ENCODE measurements around the gene PHKG2.

PHKG2 gene

GRCh38 chr16:30747331-30747730 lies 894 bp upstream of the PHKG2 start:
- Histone ChIP-seq H3K27me3 (ENCODE audit: control insufficient read depth in 1 of 2, insufficient read depth in 2 of 2, low read length in 2 of 2) (no peaks in the 10 kb centered on the region), H3K27ac (ENCODE audit: low read depth, low read length) (peak overlapping the region; percentile 81), H3K36me3 (ENCODE audit: insufficient read depth, low read length) (peaks cover 23% of the 10 kb centered on the region), H3K4me1 (ENCODE audit: insufficient read depth, low read length) (peaks cover 7% of the 10 kb centered on the region), H3K4me3 (ENCODE audit: low read depth in 1 of 2, low read length in 2 of 2) (peak overlapping the region; percentile 52 to 98), H3K9me3 (ENCODE audit: low read length) (no peaks in the 10 kb centered on the region), H3K9ac (ENCODE audit: low read length) (no peak overlapping the region)

GRCh38 chr16:30748634-30749445 lies 615 bp downstream of the PHKG2 start:
- Histone ChIP-seq H3K27me3 (ENCODE audit: control insufficient read depth in 1 of 2, insufficient read depth in 2 of 2, low read length in 2 of 2) (no peaks in the 10 kb centered on the region), H3K4me1 (ENCODE audit: insufficient read depth, low read length) (peaks cover 7% of the 10 kb centered on the region), H3K9ac (ENCODE audit: low read length) (no peak overlapping the region), H3K4me3 (ENCODE audit: low read depth in 1 of 2, low read length in 2 of 2) (peak overlapping the region; percentile 71 to 98), H3K27ac (ENCODE audit: low read depth, low read length) (peak overlapping the region; percentile 52), H3K9me3 (ENCODE audit: low read length) (no peaks in the 10 kb centered on the region), H3K36me3 (ENCODE audit: insufficient read depth, low read length) (peaks cover 25% of the 10 kb centered on the region)

- Histone ChIP-seq H3K4me3 (ENCODE audit: low read depth in 1 of 2, low read length in 2 of 2) (no peak overlapping the region), H3K27ac (ENCODE audit: low read depth, low read length) (no peak overlapping the region), H3K9me3 (ENCODE audit: low read length) (no peaks in the 10 kb centered on the region), H3K27me3 (ENCODE audit: control insufficient read depth in 1 of 2, insufficient read depth in 2 of 2, low read length in 2 of 2) (no peaks in the 10 kb centered on the region), H3K9ac (ENCODE audit: low read length) (no peak overlapping the region), H3K36me3 (ENCODE audit: insufficient read depth, low read length) (peaks cover 22% of the 10 kb centered on the region), H3K4me1 (ENCODE audit: insufficient read depth, low read length) (peaks cover 7% of the 10 kb centered on the region)
These were observed 2.0 kb downstream of the PHKG2 start for GRCh38 chr16:30750201-30750600.

- Histone ChIP-seq H3K27ac (ENCODE audit: low read depth, low read length) (no peak overlapping the region), H3K9me3 (ENCODE audit: low read length) (no peaks in the 10 kb centered on the region), H3K4me3 (ENCODE audit: low read depth in 1 of 2, low read length in 2 of 2) (no peak overlapping the region), H3K36me3 (ENCODE audit: insufficient read depth, low read length) (peaks cover 19% of the 10 kb centered on the region), H3K4me1 (ENCODE audit: insufficient read depth, low read length) (peaks cover 7% of the 10 kb centered on the region), H3K27me3 (ENCODE audit: control insufficient read depth in 1 of 2, insufficient read depth in 2 of 2, low read length in 2 of 2) (no peaks in the 10 kb centered on the region), H3K9ac (ENCODE audit: low read length) (no peak overlapping the region)
These were observed 2.7 kb downstream of the PHKG2 start for GRCh38 chr16:30750876-30751465.

- Histone ChIP-seq H3K9ac (ENCODE audit: low read length) (no peak overlapping the region), H3K4me3 (ENCODE audit: low read depth in 1 of 2, low read length in 2 of 2) (no peak overlapping the region), H3K27me3 (ENCODE audit: control insufficient read depth in 1 of 2, insufficient read depth in 2 of 2, low read length in 2 of 2) (no peaks in the 10 kb centered on the region), H3K36me3 (ENCODE audit: insufficient read depth, low read length) (peaks cover 19% of the 10 kb centered on the region), H3K27ac (ENCODE audit: low read depth, low read length) (no peak overlapping the region), H3K4me1 (ENCODE audit: insufficient read depth, low read length) (no peaks in the 10 kb centered on the region), H3K9me3 (ENCODE audit: low read length) (no peaks in the 10 kb centered on the region)
These were observed 5.4 kb downstream of the PHKG2 start for GRCh38 chr16:30753596-30753995.

- Histone ChIP-seq H3K4me1 (ENCODE audit: insufficient read depth, low read length) (peaks cover 5% of the 10 kb centered on the region), H3K9me3 (ENCODE audit: low read length) (no peaks in the 10 kb centered on the region), H3K4me3 (ENCODE audit: low read depth in 1 of 2, low read length in 2 of 2) (no peak overlapping the region), H3K36me3 (ENCODE audit: insufficient read depth, low read length) (peaks cover 11% of the 10 kb centered on the region), H3K27me3 (ENCODE audit: control insufficient read depth in 1 of 2, insufficient read depth in 2 of 2, low read length in 2 of 2) (no peaks in the 10 kb centered on the region), H3K9ac (ENCODE audit: low read length) (no peak overlapping the region), H3K27ac (ENCODE audit: low read depth, low read length) (no peak overlapping the region)
These were observed 7.9 kb downstream of the PHKG2 start for GRCh38 chr16:30755955-30756780.

- no peaks in the 10 kb centered on the region for H3K27me3 ChIP-seq (ENCODE audit: control insufficient read depth in 1 of 2, insufficient read depth in 2 of 2, low read length in 2 of 2)
- no peak overlapping the region for H3K4me3 ChIP-seq (ENCODE audit: low read depth in 1 of 2, low read length in 2 of 2)
- H3K9ac ChIP-seq (ENCODE audit: low read length): no peak overlapping the region
- H3K9me3 ChIP-seq (ENCODE audit: low read length): no peaks in the 10 kb centered on the region
- H3K27ac ChIP-seq (ENCODE audit: low read depth, low read length): no peak overlapping the region
- H3K36me3 ChIP-seq (ENCODE audit: insufficient read depth, low read length): peaks cover 5% of the 10 kb centered on the region
- H3K4me1 ChIP-seq (ENCODE audit: insufficient read depth, low read length): peaks cover 6% of the 10 kb centered on the region
These were observed 8.5 kb downstream of the PHKG2 start for GRCh38 chr16:30756781-30757100.

- H3K36me3 ChIP-seq (ENCODE audit: insufficient read depth, low read length): peaks cover 5% of the 10 kb centered on the region
- H3K9me3 ChIP-seq (ENCODE audit: low read length): no peaks in the 10 kb centered on the region
- peaks cover 6% of the 10 kb centered on the region for H3K4me1 ChIP-seq (ENCODE audit: insufficient read depth, low read length)
- H3K9ac ChIP-seq (ENCODE audit: low read length): no peak overlapping the region
- H3K4me3 ChIP-seq (ENCODE audit: low read depth in 1 of 2, low read length in 2 of 2): no peak overlapping the region
- no peak overlapping the region for H3K27ac ChIP-seq (ENCODE audit: low read depth, low read length)
- H3K27me3 ChIP-seq (ENCODE audit: control insufficient read depth in 1 of 2, insufficient read depth in 2 of 2, low read length in 2 of 2): no peaks in the 10 kb centered on the region
These were observed 9.1 kb downstream of the PHKG2 start for GRCh38 chr16:30757316-30757715.

GRCh38 chr16:30758988-30759491 lies 10.8 kb downstream of the PHKG2 start:
- H3K36me3 ChIP-seq (ENCODE audit: insufficient read depth, low read length): peaks cover 11% of the 10 kb centered on the region
- no peaks in the 10 kb centered on the region for H3K27me3 ChIP-seq (ENCODE audit: control insufficient read depth in 1 of 2, insufficient read depth in 2 of 2, low read length in 2 of 2)
- no peak overlapping the region for H3K9ac ChIP-seq (ENCODE audit: low read length)
- H3K4me1 ChIP-seq (ENCODE audit: insufficient read depth, low read length): peaks cover 22% of the 10 kb centered on the region
- H3K4me3 ChIP-seq (ENCODE audit: low read depth in 1 of 2, low read length in 2 of 2): no peak overlapping the region
- no peaks in the 10 kb centered on the region for H3K9me3 ChIP-seq (ENCODE audit: low read length)
- no peak overlapping the region for H3K27ac ChIP-seq (ENCODE audit: low read depth, low read length)

- H3K27ac ChIP-seq (ENCODE audit: low read depth, low read length): no peak overlapping the region
- peaks cover 27% of the 10 kb centered on the region for H3K4me1 ChIP-seq (ENCODE audit: insufficient read depth, low read length)
- H3K4me3 ChIP-seq (ENCODE audit: low read depth in 1 of 2, low read length in 2 of 2): no peak overlapping the region
- no peaks in the 10 kb centered on the region for H3K27me3 ChIP-seq (ENCODE audit: control insufficient read depth in 1 of 2, insufficient read depth in 2 of 2, low read length in 2 of 2)
- no peak overlapping the region for H3K9ac ChIP-seq (ENCODE audit: low read length)
- H3K36me3 ChIP-seq (ENCODE audit: insufficient read depth, low read length): peaks cover 22% of the 10 kb centered on the region
- H3K9me3 ChIP-seq (ENCODE audit: low read length): no peaks in the 10 kb centered on the region
These were observed 11.9 kb downstream of the PHKG2 start for GRCh38 chr16:30760001-30760559.
